ENCODE data around the gene RGS14. TPM values are rescaled to one million over a fixed set of nuclear protein-coding genes. Genes with fewer than 3 reads are reported as not detected.

Gene RGS14
- total and polyA plus RNA-seq, 4 donors: 9.3 to 32.8 (median 23.1) TPM

DNA sequence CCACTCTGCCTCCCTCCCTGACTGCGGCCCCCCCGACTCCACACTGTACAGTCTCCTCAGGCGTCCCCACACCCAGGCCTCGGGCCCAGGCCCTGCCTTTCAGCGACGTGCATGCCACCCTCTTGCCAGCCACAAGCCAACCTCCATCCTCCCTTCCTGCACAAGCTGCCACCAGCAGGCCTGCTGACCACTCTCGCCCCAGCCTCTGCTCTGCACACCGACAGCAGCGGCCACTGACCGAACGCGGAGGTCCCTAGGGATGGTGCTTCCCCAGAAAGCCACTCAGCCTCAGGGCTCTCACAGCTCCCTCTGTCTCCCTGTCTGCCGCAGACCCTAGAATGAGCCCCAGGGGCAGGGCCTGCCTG is 24.8 kb upstream of the RGS14 start:
- WGBS, 2 donors: 84 to 92% methylated on average over 11 to 13 of the region's 13 CpGs
- no peak for TF ChIP-seq CTCF (IDR thresholded peaks at IDR 0.05; ENCODE audit: control extremely low read depth, extremely low read depth)
- Histone ChIP-seq H3K9ac (ENCODE audit: insufficient read depth in 1 of 2, low read length in 2 of 2) (no peak overlapping the region), H3K36me3 (ENCODE audit: control insufficient read depth in 4 of 4, insufficient read depth in 4 of 4, low read length in 4 of 4) (peaks cover 13 to 80% (median 29%) of the 10 kb centered on the region in 4 donors), H3K27me3 (ENCODE audit: control insufficient read depth in 3 of 3, insufficient read depth in 3 of 3, low read length in 2 of 3) (no peaks in the 10 kb centered on the region), H3K4me1 (ENCODE audit: control insufficient read depth in 5 of 5, insufficient read depth in 5 of 5, low read length in 5 of 5) (no peaks in the 10 kb centered on the region), H3K4me3 (no peak overlapping the region), H3K9me3 (ENCODE audit: control insufficient read depth in 4 of 4, insufficient read depth in 3 of 4, low read length in 3 of 4) (peaks cover 0 to 2% (median 0%) of the 10 kb centered on the region in 4 donors), H3K27ac (ENCODE audit: low read depth in 1 of 2, low read length in 1 of 2) (no peak overlapping the region)
- ATAC-seq (ENCODE audit: insufficient read depth, low FRiP score): no peak
- DNase-seq: no peak

DNA sequence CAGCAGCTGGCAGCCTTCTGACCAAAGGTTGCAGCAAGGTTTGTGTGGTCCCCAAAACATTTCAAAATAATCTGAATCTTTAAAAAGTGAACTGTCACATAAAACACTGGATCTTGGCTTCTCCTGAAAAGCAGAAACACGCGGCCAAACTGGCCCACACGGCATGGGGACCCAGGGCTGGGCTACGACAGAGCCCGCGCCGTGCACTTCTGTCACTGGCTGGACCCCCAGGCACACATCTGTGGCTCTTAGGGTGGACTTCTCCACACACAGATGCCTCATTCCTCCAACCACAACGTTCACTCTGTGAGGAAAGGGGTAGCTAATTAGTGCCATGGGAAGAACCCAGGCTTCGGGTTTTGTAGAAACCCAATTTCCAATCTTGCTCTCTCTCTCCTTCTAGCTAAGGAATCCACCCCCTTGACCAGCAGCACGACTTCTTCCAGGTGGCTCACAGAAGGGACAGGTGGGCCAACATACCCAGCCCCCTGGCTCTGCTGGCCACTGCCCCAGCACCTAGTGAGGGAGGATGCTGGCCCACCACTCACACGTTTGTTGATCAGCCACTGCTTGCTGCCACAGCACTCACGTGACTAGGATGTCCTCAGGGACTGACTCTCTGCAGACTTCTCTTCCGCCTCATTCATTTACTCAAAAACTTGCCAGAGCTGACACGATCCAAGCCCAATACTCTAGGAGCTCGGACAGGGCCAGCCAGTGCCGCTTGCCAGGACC is 24.1 kb upstream of the RGS14 start:
- 91 to 93% methylated on average over 15 to 16 of the region's 16 CpGs for WGBS, 2 donors
- TF ChIP-seq CTCF (IDR thresholded peaks at IDR 0.05; ENCODE audit: control extremely low read depth, extremely low read depth): no peak

DNA sequence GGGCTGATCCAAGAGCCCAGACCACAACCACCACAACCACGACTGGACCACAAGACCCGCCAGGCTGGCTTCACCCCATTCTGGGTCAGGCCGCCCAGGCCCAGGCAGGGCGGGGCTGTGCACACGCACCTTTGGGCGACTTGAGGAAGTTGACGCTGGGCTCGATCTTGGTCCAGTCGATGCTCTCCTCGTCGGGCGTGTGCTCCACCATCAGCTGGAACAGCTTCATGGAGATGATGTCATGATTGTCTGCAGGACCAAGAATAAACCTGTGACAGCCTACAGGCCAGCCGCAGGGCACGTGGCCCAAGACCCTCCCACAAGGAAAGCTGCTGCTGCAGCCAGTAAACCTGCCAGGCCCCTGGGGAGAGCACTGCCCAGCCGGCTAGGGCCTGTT is 23.6 kb upstream of the RGS14 start:
- no peak overlapping the region for H3K4me3 ChIP-seq
- peaks cover 13 to 89% (median 30%) of the 10 kb centered on the region in 4 donors for H3K36me3 ChIP-seq (ENCODE audit: control insufficient read depth in 4 of 4, insufficient read depth in 4 of 4, low read length in 4 of 4)
- no peak overlapping the region for H3K27ac ChIP-seq (ENCODE audit: low read depth in 1 of 2, low read length in 1 of 2)
- no peak overlapping the region for H3K9ac ChIP-seq (ENCODE audit: insufficient read depth in 1 of 2, low read length in 2 of 2)
- H3K4me1 ChIP-seq (ENCODE audit: control insufficient read depth in 5 of 5, insufficient read depth in 5 of 5, low read length in 5 of 5): no peaks in the 10 kb centered on the region
- ATAC-seq (ENCODE audit: insufficient read depth, low FRiP score) (no peak), DNase-seq (no peak)
- H3K9me3 ChIP-seq (ENCODE audit: control insufficient read depth in 4 of 4, insufficient read depth in 3 of 4, low read length in 3 of 4): no peaks in the 10 kb centered on the region
- WGBS, 2 donors: 83 to 86% methylated on average over 15 of the region's 15 CpGs
- no peaks in the 10 kb centered on the region for H3K27me3 ChIP-seq (ENCODE audit: control insufficient read depth in 3 of 3, insufficient read depth in 3 of 3, low read length in 2 of 3)
- no peak for TF ChIP-seq CTCF (IDR thresholded peaks at IDR 0.05; ENCODE audit: control extremely low read depth, extremely low read depth)

More for the DNA sequence above, 24.1 kb upstream of the RGS14 start:
- Histone ChIP-seq H3K9me3 (ENCODE audit: control insufficient read depth in 4 of 4, insufficient read depth in 3 of 4, low read length in 3 of 4) (no peaks in the 10 kb centered on the region), H3K9ac (ENCODE audit: insufficient read depth in 1 of 2, low read length in 2 of 2) (no peak overlapping the region), H3K27me3 (ENCODE audit: control insufficient read depth in 3 of 3, insufficient read depth in 3 of 3, low read length in 2 of 3) (no peaks in the 10 kb centered on the region), H3K27ac (ENCODE audit: low read depth in 1 of 2, low read length in 1 of 2) (no peak overlapping the region), H3K36me3 (ENCODE audit: control insufficient read depth in 4 of 4, insufficient read depth in 4 of 4, low read length in 4 of 4) (peaks cover 13 to 84% (median 30%) of the 10 kb centered on the region in 4 donors), H3K4me3 (no peak overlapping the region), H3K4me1 (ENCODE audit: control insufficient read depth in 5 of 5, insufficient read depth in 5 of 5, low read length in 5 of 5) (no peaks in the 10 kb centered on the region)
- DNase-seq: no peak
- no peak for ATAC-seq (ENCODE audit: insufficient read depth, low FRiP score)

Measured in lung (tissue), 12 donors.